CD4-positive, alpha-beta T cell treated with Interleukin-15 for 4 hours (primary cell): ENCODE data around the gene RESP18.

Experiments used
- DNase-seq: peaks from one replicate; pipeline ENCODE4 v3.0.0-alpha.2; 2020; ENCODE audit warnings: low spot score

The RESP18 gene

GRCh38 chr2:219277703-219278654 lies 54.6 kb downstream of the RESP18 start:
- peak; percentile 75 for DNase-seq
